Epidermal melanocyte (primary cell): ENCODE data around the gene BRAT1.

Source experiments
- DNase-seq: peaks from one replicate; pipeline ENCODE4 v3.0.0; 2011; ENCODE audit warnings: low spot score; ENCODE audit not compliant: insufficient read length

The BRAT1 gene

DNA sequence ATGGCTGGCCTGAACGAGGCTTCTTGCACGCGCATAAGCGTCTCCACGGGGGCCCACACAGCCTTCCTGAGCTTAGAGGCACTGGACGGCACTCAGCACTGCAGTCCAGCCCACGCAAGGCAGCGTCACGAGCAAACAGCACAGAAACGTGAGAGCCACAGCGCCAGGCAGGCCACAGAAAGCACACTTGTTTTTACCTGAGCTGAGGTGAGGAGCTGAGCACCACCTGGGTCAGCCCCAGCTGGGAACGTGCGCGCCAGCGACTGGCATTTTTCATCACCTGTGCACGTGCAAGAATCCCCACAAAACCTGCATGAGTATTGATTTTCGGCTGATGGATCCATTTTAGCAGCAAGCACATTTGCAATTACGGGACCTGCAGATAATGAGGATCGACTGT lies 30.1 kb upstream of the BRAT1 start:
- DNase-seq: no peak

DNA sequence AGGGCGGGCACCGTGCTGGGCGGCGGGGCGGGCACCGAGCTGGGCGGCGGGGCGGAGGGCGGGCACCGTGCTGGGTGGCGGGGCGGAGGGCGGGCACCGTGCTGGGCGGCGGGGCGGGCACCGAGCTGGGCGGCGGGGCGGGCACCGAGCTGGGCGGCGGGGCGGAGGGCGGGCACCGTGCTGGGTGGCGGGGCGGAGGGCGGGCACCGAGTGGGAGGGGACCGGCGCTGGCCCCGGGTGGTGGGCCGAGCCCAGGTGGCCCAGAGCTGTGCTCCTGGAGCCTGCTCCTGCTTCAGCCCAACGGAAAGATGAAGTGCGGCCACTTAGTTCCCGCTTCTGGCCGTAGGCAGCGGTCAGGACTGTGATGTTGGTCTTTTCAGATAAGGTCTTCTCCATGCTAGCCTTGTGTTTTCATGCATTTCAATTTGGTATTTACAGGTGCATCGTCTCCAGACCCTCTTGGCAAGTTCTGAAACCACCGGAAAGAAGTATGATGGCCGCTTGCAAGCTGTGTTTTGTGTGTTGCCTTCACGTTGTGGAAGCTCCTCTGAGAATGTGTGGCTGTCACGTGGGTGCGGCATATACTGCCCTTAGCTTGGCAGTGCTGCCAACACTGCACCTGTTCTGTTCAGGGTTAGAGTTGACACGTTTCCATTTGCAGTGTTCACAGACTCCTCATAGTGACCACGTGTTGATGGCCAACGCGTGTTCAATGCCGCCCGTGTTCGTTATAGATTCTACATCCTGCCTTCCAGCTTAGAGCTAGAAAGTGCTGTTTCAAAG lies 28.7 kb upstream of the BRAT1 start:
- no peak for DNase-seq

DNA sequence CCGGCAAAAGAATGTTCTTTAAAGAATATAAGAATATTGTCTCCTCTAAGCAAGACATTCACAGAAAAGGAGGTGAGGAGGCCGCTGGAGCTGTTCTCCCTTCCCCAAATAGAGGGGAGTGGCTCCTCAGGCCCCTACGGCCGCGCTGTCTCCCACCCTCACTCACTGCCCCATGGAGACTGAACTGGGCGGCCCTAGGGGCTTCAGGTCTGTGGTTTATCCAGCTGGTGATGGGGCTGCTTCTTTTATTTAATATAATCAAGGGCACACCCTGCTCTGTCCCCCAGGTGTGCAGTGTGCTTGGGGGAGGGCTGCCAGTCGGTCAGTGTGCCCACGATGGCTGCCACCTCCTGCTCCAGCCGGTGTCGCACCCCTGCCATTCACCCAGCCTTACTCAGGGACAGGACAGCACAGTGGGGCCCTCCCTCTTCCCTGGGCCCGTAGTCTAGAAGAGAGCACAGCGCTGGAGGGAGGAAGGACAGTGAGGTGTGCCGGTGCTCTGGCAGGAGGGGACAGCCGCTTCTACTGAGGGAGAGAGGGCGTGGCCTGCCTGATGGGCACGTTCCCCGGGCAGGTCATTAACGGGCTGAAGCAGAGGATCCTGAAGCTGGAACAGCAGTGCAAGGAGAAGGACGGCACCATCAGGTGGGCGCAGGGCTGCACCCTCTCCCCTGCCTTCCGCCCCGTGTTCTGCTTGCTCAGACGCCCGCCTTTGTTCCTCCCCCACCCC lies 26.8 kb upstream of the BRAT1 start:
- no peak for DNase-seq

DNA sequence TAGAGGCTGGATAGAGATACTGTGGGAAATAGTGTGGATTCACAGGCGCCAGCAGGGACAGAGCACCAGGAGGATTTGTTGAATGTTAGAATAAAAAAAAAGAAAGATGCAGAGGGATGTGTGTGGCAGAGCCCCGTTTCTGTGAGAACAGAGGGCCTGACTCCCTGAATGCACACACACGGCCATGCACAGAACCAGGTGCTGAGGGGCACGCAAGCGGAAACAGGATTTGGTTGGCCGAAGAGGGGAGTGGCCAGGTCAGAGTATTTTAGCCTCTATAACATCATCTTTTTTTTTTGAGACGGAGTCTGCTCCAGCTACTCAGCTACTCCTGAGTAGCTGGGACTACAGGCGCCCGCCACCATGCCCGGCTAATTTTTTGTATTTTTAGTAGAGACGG lies 25.3 kb upstream of the BRAT1 start:
- DNase-seq: no peak

DNA sequence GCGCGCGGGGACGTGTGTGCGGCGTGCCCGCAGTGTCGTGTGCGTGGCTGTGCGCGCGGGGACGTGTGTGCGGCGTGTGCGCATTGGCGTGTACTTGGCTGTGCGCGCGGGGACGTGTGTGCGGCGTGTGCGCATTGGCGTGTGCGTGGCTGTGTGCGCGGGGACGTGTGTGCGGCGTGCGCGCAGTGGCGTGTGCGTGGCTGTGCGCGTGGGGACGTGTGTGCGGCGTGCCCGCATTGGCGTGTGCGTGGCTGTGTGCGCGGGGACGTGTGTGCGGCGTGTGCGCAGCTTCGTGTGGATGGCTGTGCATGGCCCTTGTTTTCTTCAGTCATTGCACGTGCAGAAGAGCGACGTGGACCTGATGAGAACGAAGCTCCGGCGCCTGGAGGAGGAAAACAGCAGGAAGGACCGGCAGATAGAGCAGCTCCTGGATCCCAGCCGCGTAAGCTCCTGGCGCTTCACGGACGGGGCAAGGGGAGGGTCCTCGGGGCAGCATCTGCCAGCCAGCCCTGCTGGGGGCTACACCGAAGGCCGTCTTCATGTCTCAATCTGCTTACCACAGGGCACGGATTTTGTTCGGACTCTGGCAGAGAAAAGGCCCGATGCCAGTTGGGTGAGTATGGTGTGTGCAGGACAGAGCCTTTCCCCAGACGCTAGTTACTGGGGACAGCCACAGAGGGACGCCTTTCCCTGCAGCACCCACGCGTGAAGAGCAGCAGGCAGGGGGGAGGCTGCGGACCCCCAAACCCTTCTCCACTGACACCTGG lies 22.8 kb upstream of the BRAT1 start:
- no peak for DNase-seq

DNA sequence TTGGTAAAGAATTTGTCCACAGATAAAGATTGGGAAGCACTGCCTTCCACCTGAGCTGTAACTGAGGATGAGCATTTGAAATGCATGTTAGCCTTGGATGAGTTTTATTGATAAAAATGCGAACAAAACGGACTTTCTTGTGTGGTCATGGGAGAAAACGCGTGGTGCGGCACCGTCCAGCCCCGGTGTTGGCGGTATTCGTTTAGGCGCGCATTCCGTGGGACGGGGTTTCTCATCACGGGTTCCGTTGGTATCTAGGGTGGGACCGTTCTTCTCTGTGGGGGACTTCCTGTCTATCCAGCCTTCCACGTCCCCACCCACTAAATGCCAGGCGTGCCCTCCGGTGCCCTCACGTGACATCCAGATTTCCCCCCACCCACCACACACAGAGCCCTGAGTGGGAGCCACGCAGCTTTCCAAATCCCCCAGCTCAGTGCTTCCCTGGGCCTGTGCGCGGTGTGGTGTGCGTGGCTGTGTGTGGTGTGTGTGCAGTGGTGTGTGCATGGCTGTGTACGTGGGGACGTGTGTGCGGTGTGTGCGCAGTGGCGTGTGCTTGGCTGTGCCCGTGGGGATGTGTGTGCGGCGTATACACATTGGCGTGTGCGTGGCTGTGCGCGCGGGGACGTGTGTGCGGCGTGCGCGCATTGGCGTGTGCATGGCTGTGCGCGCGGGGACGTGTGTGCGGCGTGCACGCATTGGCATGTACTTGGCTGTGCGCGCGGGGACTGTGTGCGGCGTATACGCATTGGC lies 21.6 kb upstream of the BRAT1 start:
- no peak for DNase-seq

DNA sequence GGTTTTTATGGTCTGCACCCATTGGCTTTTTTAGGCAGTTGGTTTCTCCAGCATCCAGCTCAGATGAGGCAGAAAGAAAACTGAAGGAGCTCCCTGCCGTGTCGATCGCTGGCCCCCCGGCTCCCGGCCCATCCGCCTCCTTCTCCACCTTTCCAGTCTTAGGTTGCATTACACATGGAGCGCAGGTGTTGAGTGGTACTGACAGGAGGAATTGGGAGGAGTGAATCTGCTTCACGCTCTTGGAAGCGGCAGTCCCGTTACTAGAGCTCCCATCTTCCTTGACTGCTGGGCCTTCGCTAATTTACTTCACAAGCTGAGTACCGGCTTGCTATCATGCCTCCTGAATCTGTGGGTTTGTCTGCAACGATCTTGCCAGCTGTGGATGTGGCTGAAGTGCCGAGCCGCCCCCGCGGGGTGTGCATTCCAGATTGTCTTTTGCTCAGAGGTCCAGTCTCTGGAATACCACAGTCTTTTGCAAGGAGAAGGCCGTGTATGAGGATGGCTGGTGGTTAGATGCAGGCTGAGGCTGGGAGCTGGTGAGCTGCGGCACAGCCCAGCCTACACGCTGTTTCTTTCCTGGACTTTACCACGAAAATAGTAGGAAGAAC lies 20.5 kb upstream of the BRAT1 start:
- DNase-seq: no peak

DNA sequence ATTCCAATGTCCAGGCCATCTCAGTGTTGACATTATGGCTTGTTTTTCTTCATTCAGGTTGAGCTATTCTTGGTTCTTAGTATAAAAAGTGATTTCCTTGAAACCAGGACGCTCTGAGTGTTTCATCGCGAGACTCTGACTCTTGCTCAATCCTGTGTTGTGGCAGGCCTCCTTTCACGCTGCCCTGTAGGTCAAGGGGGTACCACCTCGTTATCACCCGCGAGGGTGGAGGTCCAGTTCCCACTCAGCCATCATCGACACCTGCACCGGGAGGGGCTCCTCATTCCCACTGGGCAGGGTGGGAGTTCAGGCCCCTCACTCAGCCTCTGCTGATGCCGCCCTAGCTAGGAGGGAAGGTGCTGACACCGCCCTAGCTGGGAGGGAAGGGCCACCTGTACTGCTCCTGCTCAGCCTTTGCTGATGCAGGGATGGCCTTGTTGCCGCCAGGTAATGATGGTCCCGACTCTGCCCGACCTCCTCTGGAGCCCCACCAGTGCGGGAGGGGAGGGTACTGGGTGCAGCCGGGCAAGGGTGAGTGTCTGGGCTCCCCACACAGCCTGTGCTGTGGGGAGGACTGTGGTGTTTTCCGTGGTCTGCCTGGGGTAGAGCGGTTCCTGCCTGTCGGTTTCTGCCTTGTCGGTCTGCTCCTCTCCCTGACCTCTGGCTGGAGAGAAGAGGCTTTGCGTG lies 19.9 kb upstream of the BRAT1 start:
- DNase-seq: no peak

DNA sequence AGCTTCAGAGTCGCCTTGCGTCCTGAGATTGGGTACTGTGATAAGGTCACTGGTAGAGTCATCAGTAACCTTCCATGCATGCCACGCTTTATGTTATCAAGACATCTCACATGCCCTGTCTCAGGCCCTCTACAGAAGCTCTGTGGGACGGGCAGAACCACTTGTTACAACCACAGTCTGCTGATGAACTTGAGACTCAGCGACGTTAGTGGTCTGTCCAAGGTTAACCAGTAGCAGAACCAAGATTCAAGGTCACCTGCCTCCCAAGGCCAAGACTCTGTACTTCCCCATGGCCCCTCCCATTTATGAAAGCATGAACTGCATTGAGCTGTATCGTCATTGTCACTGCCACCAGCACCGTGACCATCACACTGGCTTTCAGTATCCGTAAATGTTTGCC lies 18.4 kb upstream of the BRAT1 start:
- no peak for DNase-seq

DNA sequence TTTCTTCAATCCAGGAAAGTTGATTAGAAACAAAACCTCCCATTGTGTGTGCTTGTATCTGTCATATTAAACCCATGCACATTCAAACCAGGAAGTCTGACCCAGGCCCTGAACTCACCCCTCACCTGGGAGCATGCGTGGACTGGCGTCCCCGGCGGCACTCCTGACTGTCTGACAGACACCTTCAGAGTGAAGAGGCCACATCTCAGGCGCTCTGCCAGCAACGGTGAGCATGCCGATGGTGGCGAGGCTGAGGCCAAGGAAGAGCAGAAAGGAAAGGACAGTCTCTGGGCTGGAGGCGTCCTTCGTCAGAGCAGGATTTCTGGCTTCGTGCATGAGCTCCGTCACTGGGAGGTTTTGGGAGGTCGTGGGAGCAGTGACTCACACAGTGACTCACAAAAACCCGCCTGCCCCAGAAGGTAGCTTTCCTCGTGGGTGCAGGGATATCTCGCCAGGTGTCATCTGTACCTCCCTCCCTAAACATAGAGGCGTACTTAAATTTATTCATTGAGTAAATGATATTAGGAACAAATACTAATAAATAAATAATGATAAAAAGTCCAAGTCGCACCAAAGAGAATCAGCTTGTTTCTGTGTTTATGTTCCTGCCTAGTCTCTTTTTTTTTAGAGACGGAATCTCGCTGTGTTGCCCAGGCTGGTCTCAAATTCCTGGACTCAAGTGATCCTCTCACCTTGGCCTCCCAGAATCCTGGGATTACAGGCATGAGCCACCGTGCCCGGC lies 16.9 kb upstream of the BRAT1 start:
- DNase-seq: no peak

DNA sequence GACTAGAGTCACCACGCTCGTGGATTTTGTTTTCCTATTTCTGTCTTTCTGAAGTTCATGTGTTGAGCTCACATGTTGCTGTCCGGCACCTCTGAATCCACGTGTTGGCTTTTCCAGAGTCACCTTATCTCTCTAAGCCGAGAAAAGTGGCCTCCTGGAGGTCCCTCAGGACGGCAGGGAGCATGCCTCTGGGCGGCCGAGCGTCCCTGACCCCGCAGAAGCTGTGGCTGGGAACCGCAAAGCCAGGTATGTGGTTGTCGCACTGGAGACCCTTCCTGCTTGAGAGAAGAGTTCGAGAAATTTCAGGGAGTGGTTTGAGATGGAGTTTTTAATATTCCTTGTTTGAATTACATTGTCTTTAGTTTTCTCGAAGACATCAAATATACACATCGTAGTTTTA lies 16.1 kb upstream of the BRAT1 start:
- no peak for DNase-seq

DNA sequence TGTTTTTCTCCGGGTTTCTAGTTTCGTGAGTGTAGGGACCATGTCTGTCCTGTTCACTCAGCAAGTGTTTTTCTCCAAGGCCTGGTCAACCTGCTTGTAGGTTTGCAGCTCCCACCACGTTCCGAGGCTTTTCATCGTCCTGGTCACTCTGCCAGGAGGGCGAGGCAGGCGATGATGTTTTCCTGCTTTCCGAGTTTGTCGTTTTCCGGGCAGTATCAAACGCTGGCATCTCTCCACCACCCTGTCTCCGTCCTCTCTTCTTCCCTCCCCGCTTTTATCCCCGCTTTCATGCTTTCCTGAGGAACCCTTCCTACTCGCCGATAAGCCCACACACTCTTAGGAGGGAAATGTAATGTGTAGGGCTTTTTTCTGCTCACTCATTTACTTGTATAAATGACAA lies 14.7 kb upstream of the BRAT1 start:
- no peak for DNase-seq

DNA sequence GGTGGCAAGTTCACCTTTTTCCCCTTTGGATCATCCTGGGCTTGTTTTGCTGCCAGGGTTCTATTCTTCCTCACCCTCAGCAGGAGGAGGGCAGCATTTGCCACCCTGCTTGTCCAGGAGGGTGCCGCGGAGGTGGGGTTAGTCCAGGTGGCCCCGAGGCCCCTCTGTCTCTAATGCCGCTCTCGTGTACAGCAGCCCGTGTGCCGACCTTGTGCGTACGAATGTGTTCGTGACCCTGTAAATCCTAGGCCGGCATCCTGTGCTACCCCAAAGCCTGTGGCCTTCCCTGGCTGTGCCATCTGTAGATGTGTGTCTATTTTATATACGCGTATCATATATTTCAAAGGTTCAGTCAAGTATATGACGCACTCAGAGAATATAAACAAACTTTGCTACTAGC lies 14.1 kb upstream of the BRAT1 start:
- no peak for DNase-seq

DNA sequence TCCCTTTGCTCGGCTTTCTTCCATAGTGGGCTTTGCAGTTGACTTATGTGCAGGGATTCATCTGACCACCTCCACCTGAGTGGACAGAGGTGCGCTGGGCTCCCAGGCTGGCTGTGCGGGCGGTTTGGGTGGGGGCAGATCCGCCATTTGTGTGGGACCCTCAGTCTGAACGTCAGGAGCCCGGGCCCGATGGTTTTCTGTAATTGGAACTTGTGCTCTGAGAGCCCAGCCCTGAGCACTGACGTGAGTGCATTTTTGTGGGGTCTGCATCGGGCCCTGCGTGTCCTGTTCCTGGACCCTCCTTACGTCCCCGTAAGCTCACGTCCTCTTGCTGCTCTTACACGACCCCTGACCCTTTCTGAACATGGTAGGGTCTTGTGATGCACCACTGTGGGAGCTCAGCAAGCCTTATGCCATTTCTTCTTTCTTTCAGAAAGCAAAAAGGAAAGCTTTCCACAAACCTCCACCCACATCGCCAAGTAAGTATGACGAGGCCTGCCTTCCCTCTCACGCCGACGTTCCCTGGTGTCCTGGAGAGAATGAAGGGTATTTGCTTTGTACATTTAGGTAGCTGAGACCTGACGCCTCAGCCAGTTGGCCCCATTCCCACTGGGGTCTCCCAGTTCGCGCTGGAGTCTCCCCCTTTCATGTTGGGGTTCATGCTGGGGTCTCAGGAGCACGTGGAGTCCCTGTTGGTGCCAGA lies 13.3 kb upstream of the BRAT1 start:
- no peak for DNase-seq

DNA sequence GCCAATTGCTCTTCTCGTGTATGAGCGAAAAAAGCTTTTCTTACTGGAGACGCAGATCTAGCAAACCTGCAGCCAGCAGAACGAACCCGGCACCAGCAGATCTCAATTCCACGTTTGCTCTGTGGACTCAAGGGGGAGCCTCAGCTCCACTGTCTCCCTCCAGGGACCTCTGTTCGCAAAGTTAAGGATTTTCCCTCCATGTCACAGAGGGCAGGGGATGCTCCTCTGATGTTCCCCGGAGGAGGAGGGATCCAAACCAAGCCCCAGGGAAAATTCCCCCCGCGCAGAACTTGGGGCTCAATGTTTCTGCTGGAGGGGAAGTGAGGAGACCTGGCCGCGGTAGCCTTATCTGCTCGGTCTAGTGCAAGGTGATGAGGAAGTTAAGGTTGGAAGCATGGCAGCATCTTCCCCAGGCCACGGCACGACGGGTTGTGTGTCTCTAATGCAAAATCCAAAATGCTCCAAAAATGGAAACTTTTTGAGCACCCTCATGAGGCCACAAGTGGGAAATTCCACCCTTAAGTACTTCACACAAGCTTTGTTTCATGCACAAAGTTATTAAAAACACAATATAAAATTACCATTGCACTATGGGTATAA lies 12.5 kb upstream of the BRAT1 start:
- DNase-seq: no peak

DNA sequence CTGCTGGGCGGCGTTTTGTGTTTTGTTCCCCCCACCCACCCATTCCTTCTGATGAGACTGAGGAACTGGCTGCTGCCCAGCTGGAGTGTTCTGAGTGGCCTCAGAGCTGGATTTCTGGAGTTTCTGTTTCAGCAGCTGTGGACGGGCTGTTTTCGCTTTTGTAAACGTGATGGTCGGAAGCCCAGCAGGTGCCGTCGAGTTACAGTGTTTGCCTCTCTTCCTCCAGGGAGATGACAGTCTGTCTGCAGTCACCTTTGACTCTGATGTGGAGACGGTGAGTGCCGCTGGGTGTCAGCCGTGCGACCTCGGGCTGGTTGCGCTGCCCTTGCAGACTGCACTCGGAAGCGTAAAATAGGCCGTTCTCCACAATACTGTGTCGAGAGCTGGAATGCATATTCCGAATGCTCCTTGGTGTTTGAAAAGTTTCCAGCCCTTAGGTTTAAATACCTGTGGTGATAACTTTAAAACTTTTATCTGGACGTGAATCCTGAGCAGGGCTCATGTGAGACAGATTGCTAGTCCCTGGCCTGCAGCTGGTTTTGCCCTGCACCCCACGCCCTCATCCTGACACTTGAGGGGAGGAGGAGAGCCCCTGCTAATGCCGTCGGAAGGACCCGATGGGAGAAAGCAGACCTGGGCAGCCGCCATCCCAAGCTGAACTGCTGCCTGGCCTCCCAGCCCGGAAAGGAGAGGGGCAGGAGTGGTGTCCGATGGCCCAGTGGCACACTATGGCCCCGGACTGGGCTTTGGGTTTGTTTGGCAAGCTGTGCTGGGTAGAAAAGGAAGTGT lies 11.8 kb upstream of the BRAT1 start:
- DNase-seq: no peak

DNA sequence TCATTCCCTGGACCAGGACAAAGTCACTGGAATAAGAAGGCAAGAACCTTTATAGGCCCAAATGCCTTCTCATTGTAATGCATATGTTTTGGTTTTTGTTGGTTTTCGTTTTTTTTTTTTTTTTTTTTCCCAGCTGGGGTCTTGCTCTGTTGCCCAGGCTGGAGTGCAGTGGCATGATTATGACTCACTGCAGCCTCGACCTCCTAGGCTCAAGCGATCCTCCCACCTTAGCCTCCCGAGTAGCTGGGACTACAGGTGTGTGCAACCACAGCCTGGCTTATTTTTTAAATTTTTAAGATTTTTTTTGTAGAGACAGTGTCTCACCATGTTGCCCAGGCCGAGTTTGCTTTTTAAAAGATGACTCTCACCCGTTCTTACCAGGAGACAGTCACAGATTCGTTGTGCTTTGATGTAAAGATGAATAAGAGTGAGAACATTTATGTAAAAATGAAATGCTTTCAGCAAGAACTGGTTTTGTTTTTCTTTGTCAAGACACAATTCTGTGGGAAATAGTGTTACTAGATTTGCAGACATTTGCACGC lies 11.1 kb upstream of the BRAT1 start:
- DNase-seq: no peak
